Measurements from ENCODE around the gene CPOX.

Gene CPOX

GRCh38 chr3:98598492-98598891 is 5.1 kb upstream of the CPOX start:
- TF ChIP-seq FOXA1 (IDR thresholded peaks at IDR 0.05) = no peak
- no peak for TF ChIP-seq ARNT (IDR thresholded peaks at IDR 0.05)
- TF ChIP-seq FOXM1 (IDR thresholded peaks at IDR 0.05; ENCODE audit: borderline replicate concordance) = no peak
- TF ChIP-seq NFRKB (IDR thresholded peaks at IDR 0.05) = no peak
- no peak for TF ChIP-seq FOXK2 (IDR thresholded peaks at IDR 0.05)
- no peak for TF ChIP-seq ELF4 (IDR thresholded peaks at IDR 0.05)
- no peak for TF ChIP-seq SP1 (IDR thresholded peaks at IDR 0.05)
- TF ChIP-seq SUZ12 (IDR thresholded peaks at IDR 0.05) = no peak
- TF ChIP-seq TARDBP (IDR thresholded peaks at IDR 0.05) = no peak
- no peak for TF ChIP-seq L3MBTL2 (conservative IDR thresholded peaks at IDR 0.05)
- TF ChIP-seq CTBP1 (IDR thresholded peaks at IDR 0.05; ENCODE audit: borderline replicate concordance) = no peak
- no peak for TF ChIP-seq BHLHE40 (IDR thresholded peaks at IDR 0.05; ENCODE audit: borderline replicate concordance)
- no peak for TF ChIP-seq LEF1 (IDR thresholded peaks at IDR 0.05; ENCODE audit: borderline replicate concordance)
- no peak for TF ChIP-seq HDGF (IDR thresholded peaks at IDR 0.05; ENCODE audit: borderline replicate concordance)
- no peak for TF ChIP-seq PKNOX1 (IDR thresholded peaks at IDR 0.05)
- TF ChIP-seq ZNF384 (IDR thresholded peaks at IDR 0.05) = no peak
- ChIA-PET CTCF (interaction anchor here (1.3 kb wide), 1 partner anchor 215 kb away, joined by 5 read pairs; no protein-coding TSS in a partner anchor), POLR2A (no interaction called here)
- DNase-seq (ENCODE audit: extremely low spot score) = no peak

- ChIA-PET CTCF (interaction anchor here (0.6 to 1.3 kb wide), 4 partner anchors 9 to 407 kb away, joined by 3 to 5 read pairs (median 3); no protein-coding TSS in a partner anchor), POLR2A (no interaction called here)
- TF ChIP-seq HDGF (IDR thresholded peaks at IDR 0.05; ENCODE audit: borderline replicate concordance) = no peak
- DNase-seq (ENCODE audit: extremely low spot score) = no peak
Observed at GRCh38 chr3:98596541-98597500, 3.4 kb upstream of the CPOX start.

- ChIA-PET CTCF (interaction anchor here (1.0 kb wide), 1 partner anchor 8 kb away, joined by 3 read pairs; no protein-coding TSS in a partner anchor), POLR2A (no interaction called here)
- TF ChIP-seq SUZ12 (IDR thresholded peaks at IDR 0.05) = no peak
- no peak for TF ChIP-seq BHLHE40 (IDR thresholded peaks at IDR 0.05; ENCODE audit: borderline replicate concordance)
- no peak for DNase-seq (ENCODE audit: extremely low spot score)
Observed at GRCh38 chr3:98596087-98596486, 2.7 kb upstream of the CPOX start.

GRCh38 chr3:98594628-98595324 is 1.4 kb upstream of the CPOX start:
- ChIA-PET POLR2A (interaction anchor here (2.2 kb wide), 1 partner anchor 9 kb away, joined by 7 read pairs; no protein-coding TSS in a partner anchor), CTCF (no interaction called here)
- TF ChIP-seq HDGF (IDR thresholded peaks at IDR 0.05; ENCODE audit: borderline replicate concordance) (no peak), ZNF384 (IDR thresholded peaks at IDR 0.05) (no peak), TARDBP (IDR thresholded peaks at IDR 0.05) (no peak), NFRKB (IDR thresholded peaks at IDR 0.05) (no peak), PKNOX1 (IDR thresholded peaks at IDR 0.05) (no peak)
- no peak for DNase-seq (ENCODE audit: extremely low spot score)

- no peak for TF ChIP-seq FOXK2 (IDR thresholded peaks at IDR 0.05)
- no peak for TF ChIP-seq FOXM1 (IDR thresholded peaks at IDR 0.05; ENCODE audit: borderline replicate concordance)
- TF ChIP-seq CTBP1 (IDR thresholded peaks at IDR 0.05; ENCODE audit: borderline replicate concordance) = no peak
- TF ChIP-seq ARNT (IDR thresholded peaks at IDR 0.05) = no peak
- no peak for TF ChIP-seq FOXA1 (IDR thresholded peaks at IDR 0.05)
- TF ChIP-seq LEF1 (IDR thresholded peaks at IDR 0.05; ENCODE audit: borderline replicate concordance) = no peak
- no peak for TF ChIP-seq TARDBP (IDR thresholded peaks at IDR 0.05)
- no peak for TF ChIP-seq NFRKB (IDR thresholded peaks at IDR 0.05)
- TF ChIP-seq SP1 (IDR thresholded peaks at IDR 0.05) = no peak
- TF ChIP-seq ELF4 (IDR thresholded peaks at IDR 0.05) = no peak
- TF ChIP-seq BHLHE40 (IDR thresholded peaks at IDR 0.05; ENCODE audit: borderline replicate concordance) = no peak
- no peak for TF ChIP-seq ZNF384 (IDR thresholded peaks at IDR 0.05)
- ChIA-PET POLR2A (interaction anchor here (1.2 to 2.2 kb wide), 3 partner anchors 7 to 309 kb away, joined by 3 to 7 read pairs (median 4); partner anchors contain the start of genes CLDND1 and DCBLD2), CTCF (interaction anchor here (0.5 to 2.6 kb wide), 4 partner anchors 10 to 368 kb away, joined by 3 to 7 read pairs (median 4); no protein-coding TSS in a partner anchor)
- DNase-seq (ENCODE audit: extremely low spot score) = no peak
Observed at GRCh38 chr3:98592345-98592935, 971 bp downstream of the CPOX start.

GRCh38 chr3:98589331-98590036 is 3.9 kb downstream of the CPOX start:
- CTCF ChIA-PET = interaction anchor here (0.9 kb wide), 1 partner anchor 15 kb away, joined by 4 read pairs; no protein-coding TSS in a partner anchor

More at GRCh38 chr3:98589331-98590036, 3.9 kb downstream of the CPOX start:
- TF ChIP-seq BHLHE40 (IDR thresholded peaks at IDR 0.05; ENCODE audit: borderline replicate concordance) = no peak
- no peak for TF ChIP-seq SP1 (IDR thresholded peaks at IDR 0.05)
- no peak for TF ChIP-seq FOXK2 (IDR thresholded peaks at IDR 0.05)
- TF ChIP-seq ZNF384 (IDR thresholded peaks at IDR 0.05) = no peak
- TF ChIP-seq TARDBP (IDR thresholded peaks at IDR 0.05) = no peak
- TF ChIP-seq FOXA1 (IDR thresholded peaks at IDR 0.05) = no peak
- no peak for TF ChIP-seq HDGF (IDR thresholded peaks at IDR 0.05; ENCODE audit: borderline replicate concordance)
- TF ChIP-seq FOXM1 (IDR thresholded peaks at IDR 0.05; ENCODE audit: borderline replicate concordance) = no peak
- TF ChIP-seq SUZ12 (IDR thresholded peaks at IDR 0.05) = no peak
- no peak for TF ChIP-seq ELF4 (IDR thresholded peaks at IDR 0.05)
- no peak for TF ChIP-seq NFRKB (IDR thresholded peaks at IDR 0.05)
- TF ChIP-seq ARNT (IDR thresholded peaks at IDR 0.05) = no peak
- no peak for TF ChIP-seq CTBP1 (IDR thresholded peaks at IDR 0.05; ENCODE audit: borderline replicate concordance)
- DNase-seq (ENCODE audit: extremely low spot score) = no peak
- POLR2A ChIA-PET = no interaction called here
